Sigmoid colon (tissue), 7 donors: ENCODE measurements around the gene BORCS5. TPM values are rescaled to one million over a fixed set of nuclear protein-coding genes. Genes with fewer than 3 reads are reported as not detected.

Experiments used
- polyA plus RNA-seq, 3 donors: library from polyadenylated mRNA; stranded (reverse); fragments of 200-250 nt; gene quantifications; one replicate each; pipeline ENCODE4 v1.2.3, GENCODE V29; 2013
- total RNA-seq, 4 donors: library from RNA; depleted of rRNA; stranded (reverse); fragments of >200 nt; gene quantifications; one replicate each; pipeline ENCODE4 v1.1.0, GENCODE V29; 2016
- donor health status: healthy with polysubstance abuse.
- donor health status: Bipolar disorder and iron deficiency.
- donor health status: healthy.

Gene BORCS5
- total and polyA plus RNA-seq, 7 donors = 3.7 to 25.3 (median 7.1) TPM

Other genes with a start within 250 kb of the BORCS5 start
- 10 to 100 TPM; 36.0 to 55.1 (median 41.6) TPM for gene LRP6, start 90.0 kb upstream of the BORCS5 start, total RNA-seq
- 1 to 10 TPM; 1.8 to 7.2 (median 4.8) TPM for gene LRP6, start 90.0 kb upstream of the BORCS5 start, polyA plus RNA-seq
- gene MANSC1, start 6.8 kb upstream of the BORCS5 start, total RNA-seq = 10 to 100 TPM; 11.5 to 16.6 (median 12.2) TPM
- 10 to 100 TPM in 1 of 3 donors, 1 to 10 TPM in 2; 5.8 to 21.4 (median 7.2) TPM for gene MANSC1, start 6.8 kb upstream of the BORCS5 start, polyA plus RNA-seq
- gene DUSP16, start 205.8 kb downstream of the BORCS5 start, total RNA-seq = 10 to 100 TPM in 3 of 4 donors, 1 to 10 TPM in 1; 8.6 to 13.8 (median 11.2) TPM
- 10 to 100 TPM; 13.8 to 27.3 (median 21.1) TPM for gene DUSP16, start 205.8 kb downstream of the BORCS5 start, polyA plus RNA-seq